GM12878 (cell line): ENCODE measurements around the gene PLEKHG2. TPM values are rescaled to one million over a fixed set of nuclear protein-coding genes. Genes with fewer than 3 reads are reported as not detected.

Experiments used
- KAT2A ChIP-seq: conservative IDR thresholded peaks from 2 replicates; pipeline ENCODE4 v1.6.1; 2011; ENCODE audit warnings: low read depth, low read length; ENCODE audit not compliant: control insufficient read depth
- KLF5 ChIP-seq: fragments of 450-650 bp; IDR thresholded peaks from 2 replicates; pipeline ENCODE4 v1.6.1; 2014; ENCODE audit warnings: mild to moderate bottlenecking; ENCODE audit not compliant: partially characterized antibody
- MTA2 ChIP-seq: fragments of 450-650 bp; IDR thresholded peaks from 2 replicates; pipeline ENCODE4 v1.6.1; 2016; ENCODE audit warnings: low read depth, mild to moderate bottlenecking, moderate library complexity
- MXI1 ChIP-seq: fragments of 150-350 bp; IDR thresholded peaks from 2 replicates; pipeline ENCODE4 v1.6.1; 2011; ENCODE audit warnings: low read depth, mild to moderate bottlenecking, inconsistent platforms, low read length, improper control_type of control experiment
- MYC ChIP-seq: IDR thresholded peaks from 2 replicates; pipeline ENCODE4 v1.6.1; 2011; ENCODE audit warnings: mild to moderate bottlenecking, low read length, moderate library complexity, inconsistent platforms; ENCODE audit not compliant: insufficient read depth, insufficient replicate concordance, insufficient read length, severe bottlenecking
- POLR2AphosphoS2 ChIP-seq: IDR thresholded peaks from 2 replicates; pipeline ENCODE4 v1.6.1; 2011; ENCODE audit warnings: low read depth, mild to moderate bottlenecking, low read length, improper control_type of control experiment, moderate library complexity
- RCOR1 ChIP-seq: conservative IDR thresholded peaks from 2 replicates; pipeline ENCODE4 v1.6.1; 2012; ENCODE audit warnings: low read depth, low read length, improper control_type of control experiment
- REST ChIP-seq: IDR thresholded peaks from 2 replicates; pipeline ENCODE4 v1.6.1; 2012; ENCODE audit warnings: mild to moderate bottlenecking, low read depth, low read length
- SPI1 ChIP-seq: IDR thresholded peaks from 2 replicates; pipeline ENCODE4 v1.6.1; 2011; ENCODE audit warnings: low read depth, mild to moderate bottlenecking, low read length, moderate library complexity, borderline replicate concordance; ENCODE audit not compliant: insufficient read depth
- TARDBP ChIP-seq: IDR thresholded peaks from 2 replicates; pipeline ENCODE4 v1.6.1; 2016; ENCODE audit warnings: borderline replicate concordance
- ZBTB11 ChIP-seq: fragments of 450-650 bp; formaldehyde crosslinking; IDR thresholded peaks from 2 replicates; pipeline ENCODE4 v1.5.0; 2022; ENCODE audit warnings: mild to moderate bottlenecking, missing genetic modification characterization
- ZNF207 ChIP-seq: fragments of 450-650 bp; IDR thresholded peaks from 2 replicates; pipeline ENCODE4 v1.6.1; 2014; ENCODE audit warnings: antibody characterized with exemption, mild to moderate bottlenecking, borderline replicate concordance
- ZNF217 ChIP-seq: fragments of 450-650 bp; IDR thresholded peaks from 2 replicates; pipeline ENCODE4 v1.6.1; 2017; ENCODE audit warnings: antibody characterized with exemption, mild to moderate bottlenecking
- ZNF274 ChIP-seq: IDR thresholded peaks from one replicate; pipeline ENCODE4 v1.8.0; 2011; ENCODE audit not compliant: insufficient read length, insufficient read depth
- polyA plus RNA-seq, 11 experiments: library from polyadenylated mRNA; depleted of rRNA in 4 of 11; unstranded in 6 of 11; stranded (reverse) in 5 of 11; fragments of >200 nt; fragmentation: Nextera tagmentation in 4 of 11; fragmentation: Illumina TruSeq in 1 of 11; extraction: Ambion mirVana in 4 of 11; extraction: Trizol in 1 of 11; gene quantifications; 1 replicate in 1 of 11; 2 replicates in 10 of 11; pipeline versions ENCODE4 v1.2.1 to v1.2.3, GENCODE V29; 2011 to 2016; ENCODE audit warnings: inconsistent platforms in 2 of 11, missing spikeins in 2 of 11, low read depth in 1 of 11
- total RNA-seq, 4 experiments: library from RNA; depleted of rRNA in 3 of 4; stranded (reverse); fragments of >200 nt in 3 of 4; fragmentation: Illumina TruSeq in 1 of 4; extraction: Trizol in 1 of 4; gene quantifications; 2 replicates each; pipeline versions ENCODE4 v1.2.1 to v1.2.3, GENCODE V29; 2013 to 2021
- TF ChIP-seq, protein P1 (sequence below): fragments of 450-650 bp; formaldehyde crosslinking; IDR thresholded peaks from 2 replicates; pipeline ENCODE4 v1.4.0; 2020; ENCODE audit warnings: mild to moderate bottlenecking, moderate library complexity
- TF ChIP-seq, protein P2 (sequence below): fragments of 450-650 bp; IDR thresholded peaks from 2 replicates; pipeline ENCODE4 v1.6.1; 2016; ENCODE audit warnings: mild to moderate bottlenecking

PLEKHG2 gene
- total and polyA plus RNA-seq, 10 of the 15 experiments (the other 5 are each of a cell fraction or from before 2014, with no cell fraction given), result 3.0 to 62.5 (median 17.2) TPM

- TF ChIP-seq, protein P1, sequence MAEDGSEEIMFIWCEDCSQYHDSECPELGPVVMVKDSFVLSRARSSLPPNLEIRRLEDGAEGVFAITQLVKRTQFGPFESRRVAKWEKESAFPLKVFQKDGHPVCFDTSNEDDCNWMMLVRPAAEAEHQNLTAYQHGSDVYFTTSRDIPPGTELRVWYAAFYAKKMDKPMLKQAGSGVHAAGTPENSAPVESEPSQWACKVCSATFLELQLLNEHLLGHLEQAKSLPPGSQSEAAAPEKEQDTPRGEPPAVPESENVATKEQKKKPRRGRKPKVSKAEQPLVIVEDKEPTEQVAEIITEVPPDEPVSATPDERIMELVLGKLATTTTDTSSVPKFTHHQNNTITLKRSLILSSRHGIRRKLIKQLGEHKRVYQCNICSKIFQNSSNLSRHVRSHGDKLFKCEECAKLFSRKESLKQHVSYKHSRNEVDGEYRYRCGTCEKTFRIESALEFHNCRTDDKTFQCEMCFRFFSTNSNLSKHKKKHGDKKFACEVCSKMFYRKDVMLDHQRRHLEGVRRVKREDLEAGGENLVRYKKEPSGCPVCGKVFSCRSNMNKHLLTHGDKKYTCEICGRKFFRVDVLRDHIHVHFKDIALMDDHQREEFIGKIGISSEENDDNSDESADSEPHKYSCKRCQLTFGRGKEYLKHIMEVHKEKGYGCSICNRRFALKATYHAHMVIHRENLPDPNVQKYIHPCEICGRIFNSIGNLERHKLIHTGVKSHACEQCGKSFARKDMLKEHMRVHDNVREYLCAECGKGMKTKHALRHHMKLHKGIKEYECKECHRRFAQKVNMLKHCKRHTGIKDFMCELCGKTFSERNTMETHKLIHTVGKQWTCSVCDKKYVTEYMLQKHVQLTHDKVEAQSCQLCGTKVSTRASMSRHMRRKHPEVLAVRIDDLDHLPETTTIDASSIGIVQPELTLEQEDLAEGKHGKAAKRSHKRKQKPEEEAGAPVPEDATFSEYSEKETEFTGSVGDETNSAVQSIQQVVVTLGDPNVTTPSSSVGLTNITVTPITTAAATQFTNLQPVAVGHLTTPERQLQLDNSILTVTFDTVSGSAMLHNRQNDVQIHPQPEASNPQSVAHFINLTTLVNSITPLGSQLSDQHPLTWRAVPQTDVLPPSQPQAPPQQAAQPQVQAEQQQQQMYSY (CRISPR knock-in tag), result no peak
- no peak for TF ChIP-seq MXI1
- TF ChIP-seq KLF5, result peak; percentile 55
- TF ChIP-seq REST, result no peak
- peak; percentile 46; the same call in 1 of the 2 replicates for TF ChIP-seq MTA2
- TF ChIP-seq RCOR1, result 0 out of 2 replicates have a peak, but pooled peaks have one; percentile 68
- no peak for TF ChIP-seq ZBTB11
- no peak for TF ChIP-seq TARDBP
- 0 out of 2 replicates have a peak, but pooled peaks have one; percentile 33 for TF ChIP-seq POLR2AphosphoS2
- peak; percentile 38; the same call in 1 of the 2 replicates for TF ChIP-seq ZNF217
- TF ChIP-seq SPI1, result peak; percentile 13; the same call in 1 of the 2 replicates
- TF ChIP-seq, protein P2, sequence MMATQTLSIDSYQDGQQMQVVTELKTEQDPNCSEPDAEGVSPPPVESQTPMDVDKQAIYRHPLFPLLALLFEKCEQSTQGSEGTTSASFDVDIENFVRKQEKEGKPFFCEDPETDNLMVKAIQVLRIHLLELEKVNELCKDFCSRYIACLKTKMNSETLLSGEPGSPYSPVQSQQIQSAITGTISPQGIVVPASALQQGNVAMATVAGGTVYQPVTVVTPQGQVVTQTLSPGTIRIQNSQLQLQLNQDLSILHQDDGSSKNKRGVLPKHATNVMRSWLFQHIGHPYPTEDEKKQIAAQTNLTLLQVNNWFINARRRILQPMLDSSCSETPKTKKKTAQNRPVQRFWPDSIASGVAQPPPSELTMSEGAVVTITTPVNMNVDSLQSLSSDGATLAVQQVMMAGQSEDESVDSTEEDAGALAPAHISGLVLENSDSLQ, result 0 out of 2 replicates have a peak, but pooled peaks have one; percentile 7
- TF ChIP-seq MYC, result no peak
- peak; percentile 87; the same call in 1 of the 2 replicates for TF ChIP-seq ZNF207
- TF ChIP-seq ZNF274, result no peak
- no peak for TF ChIP-seq KAT2A
Observed at GRCh38 chr19:39397360-39398296, 14.8 kb upstream of the PLEKHG2 start (continued).
